HG03469 (cell line): ENCODE measurements around the gene BRIP1.
"Not testable (repeated sequence)": the region's sequence is repeated elsewhere in the genome, so short reads cannot be mapped to it uniquely, and the experiment has no call there.

ENCODE experiments used
- ATAC-seq: cut with Tn5 transposase; IDR thresholded peaks from one replicate; pipeline ENCODE4 v1.9.1; 2021; ENCODE audit warnings: mild to moderate bottlenecking, moderate library complexity, moderate number of reproducible peaks; ENCODE audit not compliant: unreplicated experiment

The BRIP1 gene

DNA sequence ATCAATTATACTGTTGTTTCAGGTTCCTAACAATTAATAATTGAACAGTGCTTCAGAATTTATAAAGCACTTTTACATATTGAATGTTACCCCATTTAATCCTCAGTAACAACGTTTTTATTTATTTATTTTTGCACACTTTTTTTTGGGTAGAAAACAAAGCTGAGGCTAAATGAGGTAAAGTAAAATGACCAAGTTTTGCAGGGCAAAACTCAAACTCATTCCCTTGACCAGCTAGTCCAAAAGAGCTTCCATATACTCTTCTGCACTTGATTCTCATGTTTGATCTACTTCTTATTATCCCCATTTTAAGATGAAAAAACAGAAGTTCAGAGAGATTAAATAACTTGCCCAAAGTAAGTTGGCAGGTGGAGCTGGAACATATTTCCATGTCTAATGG is 191.2 kb downstream of the BRIP1 start:
- no peak for ATAC-seq

DNA sequence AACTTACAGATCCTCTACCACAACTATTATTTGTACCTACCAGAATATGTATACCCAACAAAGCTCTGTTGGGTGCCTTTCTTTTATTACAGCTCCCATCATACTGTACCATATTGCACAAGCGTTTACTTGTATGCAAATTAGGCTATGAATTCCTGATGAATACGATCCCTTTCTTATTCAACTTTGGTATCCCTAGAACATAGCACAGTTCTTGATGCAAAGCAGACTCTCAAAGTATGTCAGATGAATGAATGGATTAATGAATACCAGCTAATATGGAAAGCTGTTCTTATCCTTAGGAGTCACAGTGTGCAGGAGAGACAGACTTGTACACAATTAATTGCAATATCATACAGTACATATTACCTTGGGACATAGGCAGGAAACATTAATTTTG is 192.6 kb downstream of the BRIP1 start:
- ATAC-seq: no peak

DNA sequence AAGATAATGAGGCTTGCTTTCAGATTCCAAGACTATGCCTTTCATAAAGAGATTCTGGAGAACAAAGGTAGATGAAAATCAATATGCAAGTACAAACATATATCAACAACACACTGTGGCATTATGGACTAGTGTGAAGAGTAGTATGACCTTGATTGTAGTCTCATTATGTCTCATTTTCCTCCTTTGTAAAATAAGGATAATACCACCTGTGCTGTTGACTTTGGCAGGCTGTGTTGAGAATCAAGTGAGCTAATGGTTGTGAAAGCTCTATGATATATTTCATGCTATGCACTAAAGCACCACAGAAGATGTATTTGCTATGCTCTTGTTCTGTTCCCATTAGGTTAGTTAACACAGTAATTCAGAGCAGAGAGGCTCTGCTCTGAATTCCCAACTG is 193.8 kb downstream of the BRIP1 start:
- no peak for ATAC-seq

DNA sequence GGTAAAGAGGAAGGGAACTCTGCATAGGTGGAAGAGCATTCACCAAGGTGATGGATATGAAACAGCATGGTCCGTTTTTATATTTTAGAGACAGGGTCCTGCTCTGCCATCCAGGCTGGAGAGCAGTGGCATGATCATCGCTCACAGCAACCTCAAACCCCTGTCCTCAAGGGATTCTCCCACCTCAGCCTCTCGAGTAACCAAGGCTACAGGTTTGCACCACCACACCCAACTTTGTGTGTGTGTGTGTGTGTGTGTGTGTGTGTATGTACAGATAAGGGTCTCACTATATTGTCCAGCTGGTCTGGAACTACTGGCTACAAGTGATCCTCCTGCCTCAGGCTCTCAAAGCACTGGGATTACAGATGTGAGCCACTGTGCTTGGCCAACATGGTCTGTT is 194.8 kb downstream of the BRIP1 start:
- no peak for ATAC-seq

DNA sequence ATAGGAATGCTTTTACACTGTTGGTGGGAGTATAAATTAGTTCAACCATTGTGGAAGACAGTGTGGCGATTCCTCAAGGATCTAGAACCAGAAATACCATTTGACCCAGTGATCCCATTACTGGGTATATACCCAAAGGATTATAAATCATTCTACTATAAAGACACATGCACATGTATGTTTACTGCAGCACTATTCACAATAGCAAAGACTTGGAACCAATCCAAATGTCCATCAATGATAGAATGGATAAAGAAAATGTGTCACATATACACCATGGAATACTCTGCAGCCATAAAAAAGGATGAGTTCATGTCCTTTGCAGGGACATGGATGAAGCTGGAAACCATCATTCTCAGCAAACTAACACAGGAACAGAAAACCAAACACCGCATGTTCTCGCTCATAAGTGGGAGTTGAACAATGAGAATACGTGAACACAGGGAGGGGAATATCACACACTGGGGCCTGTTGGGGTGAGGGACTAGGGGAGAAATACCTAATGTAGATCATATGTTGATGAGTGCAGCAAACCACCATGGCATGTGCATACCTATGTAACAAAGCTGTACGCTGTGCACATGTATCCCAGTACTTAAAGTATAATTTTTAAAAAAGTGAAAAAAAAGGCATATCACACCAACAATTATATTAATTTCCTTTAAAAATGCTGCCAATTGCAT is 196.8 kb downstream of the BRIP1 start:
- not testable (repeated sequence) for ATAC-seq

DNA sequence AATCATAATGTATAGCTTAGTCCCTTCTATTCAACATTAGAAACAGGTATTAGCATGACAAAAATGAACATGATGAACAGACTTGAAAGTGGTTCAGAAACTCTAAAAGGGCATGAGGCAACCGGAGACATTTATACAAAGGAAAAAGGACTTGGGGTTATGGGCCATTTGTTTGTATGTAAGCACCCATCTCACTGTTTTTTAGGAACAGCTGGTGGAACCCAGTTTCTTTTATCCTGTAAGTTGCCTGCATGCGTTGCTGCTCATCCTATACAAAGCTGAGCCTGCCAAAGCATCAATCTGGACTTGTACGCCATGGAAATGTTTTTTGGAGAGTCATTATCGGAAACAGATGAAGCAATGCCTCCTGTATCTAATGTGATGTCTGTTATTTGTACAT is 200.0 kb downstream of the BRIP1 start:
- no peak for ATAC-seq

DNA sequence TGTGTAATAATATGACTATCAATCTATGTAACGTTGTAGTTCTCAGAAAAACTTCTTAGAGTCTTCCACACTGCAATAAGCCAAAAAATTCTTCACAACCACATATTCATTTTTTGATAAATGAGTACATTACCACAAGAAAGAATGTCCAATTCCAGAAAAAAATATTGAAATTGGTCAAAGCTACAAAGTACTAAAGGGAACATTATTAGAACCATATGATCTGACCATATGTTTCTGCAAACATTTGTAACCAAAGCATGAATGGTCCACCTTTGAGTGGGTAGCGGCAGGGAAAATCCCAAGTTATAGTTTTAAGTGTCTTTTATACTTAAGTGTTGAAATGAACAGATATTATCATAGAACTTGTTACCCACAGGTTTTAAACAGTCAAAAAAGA is 200.6 kb downstream of the BRIP1 start:
- ATAC-seq: no peak

DNA sequence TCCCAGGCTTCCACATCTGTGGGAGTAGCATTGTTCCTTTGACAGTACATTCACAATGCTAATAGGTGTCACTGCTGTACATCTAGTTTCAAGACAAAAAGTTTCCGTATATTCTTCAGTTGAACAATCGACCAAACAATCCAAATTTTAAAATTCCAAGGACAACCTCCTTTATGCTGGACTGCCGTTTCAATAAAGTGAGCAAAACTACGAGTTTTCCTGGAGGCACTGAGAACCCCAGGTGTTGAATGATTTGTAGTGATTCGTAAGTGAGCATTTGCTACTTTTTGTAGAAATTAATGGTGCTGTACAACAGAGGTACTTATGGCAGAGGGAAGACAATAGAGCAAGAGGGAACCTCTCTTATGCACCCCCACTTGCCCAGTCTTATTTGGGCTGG is 201.1 kb downstream of the BRIP1 start:
- ATAC-seq: no peak

DNA sequence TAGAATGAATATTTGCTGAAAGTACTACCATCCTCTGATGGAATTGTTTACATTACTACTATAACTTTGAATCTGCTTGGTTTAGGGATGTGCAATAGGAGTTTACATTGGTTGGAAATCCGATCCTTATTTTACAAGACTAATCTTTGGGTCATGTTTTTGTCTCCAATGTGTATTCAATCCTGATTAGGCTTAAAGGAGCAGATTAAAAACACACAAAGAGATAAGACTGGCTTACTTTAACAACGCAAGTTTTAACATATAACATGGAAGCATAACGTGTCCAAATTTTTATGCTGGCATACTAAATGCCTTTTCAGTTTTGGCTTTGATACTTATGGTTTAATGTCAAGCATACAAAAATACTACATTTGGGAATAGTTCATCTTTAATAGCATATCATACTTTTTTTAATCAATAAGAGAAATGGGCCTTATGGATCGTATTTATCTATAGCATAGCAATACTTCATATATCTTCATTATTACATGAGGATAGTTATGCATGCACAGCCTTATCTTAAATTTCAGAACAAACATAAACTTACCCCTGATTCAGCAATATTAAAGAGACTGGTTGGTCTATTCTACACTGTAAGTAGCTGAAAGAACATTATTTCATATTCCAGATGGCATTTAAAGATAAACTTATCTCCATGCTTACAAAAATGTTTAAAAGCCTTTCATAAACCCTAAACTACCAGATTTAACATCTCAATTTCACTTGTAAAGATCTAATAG is 202.4 kb downstream of the BRIP1 start:
- ATAC-seq: no peak

DNA sequence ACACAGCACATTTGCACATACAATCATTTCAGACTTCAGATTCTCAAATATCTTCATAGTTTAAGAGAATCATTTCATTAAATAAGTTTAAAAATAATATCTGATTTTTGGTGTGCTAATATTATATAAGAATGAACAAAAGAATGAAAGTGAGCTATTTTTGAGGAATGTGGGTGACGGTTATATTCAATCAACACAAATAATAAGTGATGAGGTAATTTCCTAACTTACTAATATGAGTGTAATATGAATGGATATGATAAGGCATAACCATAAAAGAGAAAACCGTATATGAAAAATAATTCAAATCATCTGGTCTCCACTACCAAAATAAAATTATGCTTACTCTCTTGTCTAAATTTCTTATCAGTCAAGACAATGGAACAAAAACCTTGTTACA is 203.9 kb downstream of the BRIP1 start:
- no peak for ATAC-seq

DNA sequence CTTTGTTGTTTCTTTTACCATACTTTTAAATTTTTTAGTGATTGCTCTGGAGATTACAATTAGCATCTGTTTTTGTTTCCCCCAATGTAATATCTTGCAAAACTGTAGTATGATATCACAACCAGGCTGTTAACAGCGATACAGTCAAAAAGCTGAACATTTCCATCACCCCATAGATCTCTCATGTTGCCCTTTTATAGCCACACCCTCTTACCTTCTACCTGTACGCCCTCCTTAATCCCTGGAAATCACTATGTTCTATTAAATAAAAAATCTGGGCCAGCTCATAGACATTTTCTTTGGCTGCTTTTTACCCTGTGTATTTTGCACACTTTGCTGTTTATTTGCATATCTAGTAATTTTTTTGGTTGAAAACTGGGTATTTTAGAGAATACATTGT is 205.1 kb downstream of the BRIP1 start:
- ATAC-seq: no peak

DNA sequence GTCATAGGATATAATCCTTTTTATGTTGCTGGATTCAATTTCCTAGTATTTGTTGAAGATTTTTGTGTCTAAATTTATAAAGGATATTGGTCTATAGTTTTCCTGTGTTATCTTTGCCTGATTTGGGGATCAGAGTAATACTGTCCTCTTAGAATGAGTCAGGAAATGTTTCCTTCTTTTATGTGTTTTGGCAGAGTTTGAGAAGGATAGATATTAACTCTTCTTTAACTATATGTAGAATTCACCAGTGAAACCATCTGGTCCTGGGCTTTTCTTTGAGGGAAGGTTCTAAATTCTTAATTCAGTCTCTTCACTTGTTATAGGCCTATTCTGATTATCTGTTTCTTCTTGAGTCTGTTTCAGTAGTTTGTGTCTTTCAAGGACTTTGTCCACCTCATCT is 206.0 kb downstream of the BRIP1 start:
- no peak for ATAC-seq

DNA sequence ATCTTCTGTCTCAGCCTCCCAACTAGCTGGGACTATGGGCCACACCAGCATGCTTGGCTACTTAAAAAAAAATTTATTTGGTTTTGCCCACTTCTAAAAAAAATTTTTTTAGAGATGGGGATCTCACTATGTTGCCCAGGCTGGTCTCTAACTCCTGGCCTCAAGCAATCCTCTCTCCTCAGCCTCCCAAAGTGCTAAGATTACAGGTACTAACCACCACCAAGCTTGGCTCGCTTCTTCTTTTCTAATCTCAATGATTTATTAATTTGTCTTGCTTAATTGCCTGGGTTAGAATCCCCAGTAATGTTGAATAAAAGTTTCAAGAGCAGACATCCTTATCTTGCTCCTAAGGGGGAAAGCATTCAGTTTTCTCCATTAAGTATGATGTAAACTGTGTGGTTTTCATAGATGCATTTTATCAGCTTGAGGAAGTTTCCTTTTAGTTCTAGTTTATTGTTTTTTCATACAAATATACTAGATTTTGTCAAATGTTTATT is 206.6 kb downstream of the BRIP1 start:
- ATAC-seq: no peak

DNA sequence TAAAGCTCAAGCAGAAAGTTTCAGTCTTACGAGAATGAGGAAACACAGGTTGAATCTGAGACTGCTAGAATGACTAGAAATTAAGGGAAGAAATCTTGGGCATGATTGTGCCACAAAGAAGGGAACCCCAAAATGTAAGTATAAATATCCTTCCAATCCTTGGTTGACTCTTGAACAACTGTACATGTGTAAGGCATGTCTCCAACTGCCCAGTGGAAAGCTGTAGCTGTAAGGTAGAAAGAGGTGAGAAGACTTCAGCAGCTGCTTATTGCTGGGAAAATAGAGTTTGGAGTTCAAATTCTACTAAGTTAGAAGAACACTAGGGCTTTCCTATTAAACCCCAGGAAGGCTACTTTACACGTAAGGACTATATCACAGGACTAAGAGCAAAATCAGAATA is 212.6 kb downstream of the BRIP1 start:
- no peak for ATAC-seq

DNA sequence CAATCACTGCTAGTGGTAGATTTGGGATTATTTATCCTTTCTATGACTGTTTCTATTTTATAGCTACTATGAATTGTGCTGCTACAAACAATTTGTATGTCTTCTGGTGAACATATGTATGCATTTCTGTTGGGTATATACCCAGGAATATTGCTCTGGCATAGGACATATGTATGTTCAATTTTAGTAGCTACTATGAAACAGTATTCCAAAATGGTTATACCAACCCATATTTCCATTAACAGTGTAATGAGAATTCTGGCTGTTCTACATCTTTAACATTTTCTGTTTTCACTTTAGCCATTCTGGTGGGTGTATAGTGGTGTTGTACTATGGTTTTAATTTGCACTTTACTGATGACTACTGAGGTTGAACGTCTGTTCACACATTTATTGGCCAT is 214.7 kb downstream of the BRIP1 start:
- no peak for ATAC-seq

DNA sequence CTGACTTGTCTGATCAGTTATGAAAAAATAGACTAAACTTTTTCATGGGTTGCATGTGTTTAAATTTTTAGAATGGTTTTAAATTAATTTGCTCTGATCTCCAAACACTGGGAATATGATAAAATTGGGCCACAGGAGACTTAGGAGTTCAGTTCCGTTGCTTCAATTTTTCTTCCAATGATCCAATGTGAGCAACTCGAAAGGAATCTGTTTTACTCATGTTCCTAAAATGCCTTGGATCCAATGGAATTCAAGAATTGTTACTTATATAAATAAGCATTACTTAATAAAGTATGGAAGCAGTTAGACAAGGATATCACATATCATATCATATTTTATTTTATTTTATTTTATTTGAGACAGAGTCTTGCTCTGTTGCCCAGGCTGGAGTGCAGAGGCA is 216.3 kb downstream of the BRIP1 start:
- no peak for ATAC-seq

DNA sequence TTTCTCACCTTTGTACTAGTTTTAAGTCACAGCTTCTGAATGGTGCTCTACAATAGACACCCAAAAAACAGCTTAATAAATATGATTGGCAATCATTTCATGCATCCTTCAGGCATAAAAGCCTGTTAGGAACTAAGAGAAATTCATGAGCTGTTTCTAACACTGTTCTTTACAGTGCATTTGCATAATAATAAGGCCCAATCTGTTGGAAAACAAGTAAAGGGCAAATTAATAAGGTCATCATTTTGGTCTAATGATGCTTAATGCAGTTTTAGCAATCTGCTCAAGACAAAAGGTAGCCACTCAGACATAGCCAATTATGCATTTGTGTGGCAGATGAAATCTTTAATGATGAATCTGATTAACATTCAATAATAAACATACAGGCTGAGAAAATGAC is 216.8 kb downstream of the BRIP1 start:
- no peak for ATAC-seq

DNA sequence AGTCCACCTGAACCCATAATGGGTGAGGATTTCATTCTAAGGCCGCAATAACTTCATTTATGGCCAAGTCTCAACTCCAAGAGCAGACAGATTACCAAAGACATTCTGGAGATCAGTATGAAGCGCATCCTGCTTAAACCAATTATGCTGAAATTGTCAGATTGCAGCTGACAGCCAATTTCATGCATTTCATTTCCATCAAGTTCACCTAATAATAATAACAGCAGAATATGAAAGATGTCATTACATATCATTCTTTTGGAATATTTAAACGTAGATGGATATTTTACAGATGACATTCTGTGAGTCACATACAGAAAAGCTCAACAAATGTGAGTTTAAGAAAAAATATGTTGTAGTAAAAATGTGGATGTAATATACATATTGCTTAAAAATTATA is 217.4 kb downstream of the BRIP1 start:
- ATAC-seq: no peak

DNA sequence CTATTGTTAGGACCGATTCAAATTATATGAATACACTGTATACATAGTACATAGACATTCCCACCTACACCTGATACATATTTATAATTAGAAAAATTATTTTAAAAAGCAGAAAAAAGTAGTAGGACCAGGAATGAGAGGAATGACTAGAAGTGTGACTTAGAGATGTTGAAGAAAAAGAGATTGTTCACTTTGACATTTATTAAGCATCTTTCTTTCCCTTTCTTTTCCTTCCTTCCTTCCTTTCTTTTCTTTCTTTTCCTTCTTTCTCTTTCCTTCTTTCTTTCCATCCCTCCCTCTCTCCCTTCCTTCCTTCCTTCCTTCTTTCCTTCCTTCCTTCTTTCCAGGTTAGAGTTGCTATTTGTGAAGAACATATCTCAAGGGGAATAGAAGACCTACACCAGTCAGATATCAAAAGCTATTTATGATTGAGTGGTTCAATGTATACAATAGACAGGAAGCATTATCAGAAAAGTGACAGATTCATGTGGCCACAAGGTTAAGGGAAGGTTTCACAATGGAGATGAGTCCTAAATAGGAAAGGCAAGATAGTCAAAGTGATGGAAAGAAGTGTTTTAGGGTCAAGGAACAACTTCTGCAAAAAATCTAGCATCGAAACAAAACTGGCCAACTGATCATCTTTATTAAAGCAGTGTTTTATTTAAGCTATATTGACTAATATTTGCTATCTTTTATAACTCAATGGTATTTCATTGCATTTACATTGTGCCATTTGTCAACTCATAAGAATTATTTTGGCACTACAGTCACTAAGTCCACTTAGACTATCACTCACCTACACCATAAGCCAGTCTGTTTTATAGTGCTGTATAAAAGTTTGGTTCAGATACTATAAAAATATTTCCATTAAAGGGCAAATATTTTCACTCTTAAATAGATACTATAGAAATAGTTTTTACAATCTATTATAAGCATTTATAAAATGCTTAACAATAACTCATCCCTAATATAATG is 218.2 kb downstream of the BRIP1 start:
- no peak for ATAC-seq

DNA sequence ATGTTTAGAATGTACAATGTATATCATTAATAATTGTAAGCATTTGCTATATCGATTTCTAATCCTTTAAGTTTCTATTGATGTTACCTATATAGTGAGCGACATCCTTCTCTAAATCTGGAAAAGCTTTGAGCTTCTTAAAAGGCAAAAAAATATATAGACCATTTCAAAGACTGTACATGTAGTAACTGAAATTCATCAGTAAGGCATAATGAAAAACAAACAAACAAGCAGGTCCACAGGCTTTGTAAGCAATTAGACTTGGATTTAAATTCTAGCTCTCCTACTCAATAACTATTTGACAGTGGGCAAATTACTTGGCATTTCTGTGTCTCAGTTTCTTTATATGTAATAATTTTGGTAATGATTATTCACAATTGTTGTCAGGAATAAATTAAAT is 220.6 kb downstream of the BRIP1 start:
- no peak for ATAC-seq

DNA sequence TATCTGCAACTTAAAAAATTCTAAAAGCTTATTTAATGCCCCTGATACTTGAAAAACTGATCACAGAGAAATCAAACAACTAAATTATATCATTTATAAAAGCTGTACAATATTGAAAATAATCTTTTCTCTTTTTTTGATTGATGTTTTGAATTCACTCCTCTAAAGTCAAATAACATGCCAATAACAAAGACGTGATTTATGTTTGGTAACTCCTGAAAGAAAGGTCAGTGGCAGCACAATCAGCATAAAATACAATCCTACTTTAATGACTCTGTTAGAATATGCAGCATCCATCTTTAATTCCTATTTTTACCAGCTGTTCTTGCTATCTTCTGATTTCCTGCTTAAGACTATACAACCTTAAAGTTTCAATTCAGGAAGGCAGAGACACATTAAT is 221.6 kb downstream of the BRIP1 start:
- ATAC-seq: no peak
